AG04449 (cell line): Measurements from ENCODE around the gene CLDN6.
A peak's percentile ranks its signal among the peaks of the same experiment; 100 is the strongest.

ENCODE experiments used
- CTCF ChIA-PET: fragments of 350-600 bp; formaldehyde crosslinking; extraction: SDS; loops from one replicate; lab custom pipeline; 2021; ENCODE audit warnings: antibody characterized with exemption; lab: Yijun Ruan, JAX
- POLR2A ChIA-PET: fragments of 400-600, 350-600 bp; formaldehyde crosslinking; extraction: SDS; loops from one replicate; lab custom pipeline; 2020; ENCODE audit warnings: antibody characterized with exemption, inconsistent platforms; lab: Yijun Ruan, JAX
- DNase-seq: peaks from one replicate; pipeline ENCODE4 v3.0.0-alpha.2; 2010; ENCODE audit warnings: low read depth, low spot score
- H3K4me3 ChIP-seq: 2 replicates; pipeline ENCODE4 v1.5.1; 2011; ENCODE audit warnings: low read depth, mild to moderate bottlenecking, control low read depth, low read length
- TF ChIP-seq, protein P1 (sequence below): IDR thresholded peaks from one replicate; pipeline ENCODE4 v1.5.1; 2011; ENCODE audit warnings: mild to moderate bottlenecking, moderate library complexity, low read length, control low read depth, inconsistent platforms; ENCODE audit not compliant: insufficient read depth; ENCODE audit errors: missing control alignments

Gene CLDN6

DNA sequence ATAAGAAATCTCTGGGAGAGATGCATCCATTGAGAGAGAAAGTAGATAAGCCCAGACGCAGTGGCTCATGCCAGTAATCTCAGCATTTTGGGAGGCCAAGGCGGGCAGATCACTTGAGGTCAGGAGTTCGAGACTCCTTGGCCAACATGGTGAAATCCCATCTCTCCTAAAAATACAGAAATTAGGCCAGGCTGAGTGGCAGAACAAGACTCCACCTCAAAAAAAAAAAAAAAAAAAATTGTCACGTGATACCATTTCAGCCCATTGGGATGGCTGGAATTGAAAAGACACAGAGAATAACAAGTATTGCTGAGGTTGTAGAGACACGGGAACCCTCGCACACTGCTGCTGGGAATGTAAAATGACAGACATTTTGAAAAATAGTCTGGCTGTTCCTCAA is 44.6 kb upstream of the CLDN6 start:
- POLR2A ChIA-PET = no interaction called here
- CTCF ChIA-PET = interaction anchor here (1.4 to 4.6 kb wide), 4 partner anchors 18 to 66 kb away, joined by 3 to 26 read pairs (median 6); no protein-coding TSS in a partner anchor
- no peak overlapping the region for H3K4me3 ChIP-seq
- TF ChIP-seq, protein P1, sequence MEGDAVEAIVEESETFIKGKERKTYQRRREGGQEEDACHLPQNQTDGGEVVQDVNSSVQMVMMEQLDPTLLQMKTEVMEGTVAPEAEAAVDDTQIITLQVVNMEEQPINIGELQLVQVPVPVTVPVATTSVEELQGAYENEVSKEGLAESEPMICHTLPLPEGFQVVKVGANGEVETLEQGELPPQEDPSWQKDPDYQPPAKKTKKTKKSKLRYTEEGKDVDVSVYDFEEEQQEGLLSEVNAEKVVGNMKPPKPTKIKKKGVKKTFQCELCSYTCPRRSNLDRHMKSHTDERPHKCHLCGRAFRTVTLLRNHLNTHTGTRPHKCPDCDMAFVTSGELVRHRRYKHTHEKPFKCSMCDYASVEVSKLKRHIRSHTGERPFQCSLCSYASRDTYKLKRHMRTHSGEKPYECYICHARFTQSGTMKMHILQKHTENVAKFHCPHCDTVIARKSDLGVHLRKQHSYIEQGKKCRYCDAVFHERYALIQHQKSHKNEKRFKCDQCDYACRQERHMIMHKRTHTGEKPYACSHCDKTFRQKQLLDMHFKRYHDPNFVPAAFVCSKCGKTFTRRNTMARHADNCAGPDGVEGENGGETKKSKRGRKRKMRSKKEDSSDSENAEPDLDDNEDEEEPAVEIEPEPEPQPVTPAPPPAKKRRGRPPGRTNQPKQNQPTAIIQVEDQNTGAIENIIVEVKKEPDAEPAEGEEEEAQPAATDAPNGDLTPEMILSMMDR = no peak
- DNase-seq = no peak

DNA sequence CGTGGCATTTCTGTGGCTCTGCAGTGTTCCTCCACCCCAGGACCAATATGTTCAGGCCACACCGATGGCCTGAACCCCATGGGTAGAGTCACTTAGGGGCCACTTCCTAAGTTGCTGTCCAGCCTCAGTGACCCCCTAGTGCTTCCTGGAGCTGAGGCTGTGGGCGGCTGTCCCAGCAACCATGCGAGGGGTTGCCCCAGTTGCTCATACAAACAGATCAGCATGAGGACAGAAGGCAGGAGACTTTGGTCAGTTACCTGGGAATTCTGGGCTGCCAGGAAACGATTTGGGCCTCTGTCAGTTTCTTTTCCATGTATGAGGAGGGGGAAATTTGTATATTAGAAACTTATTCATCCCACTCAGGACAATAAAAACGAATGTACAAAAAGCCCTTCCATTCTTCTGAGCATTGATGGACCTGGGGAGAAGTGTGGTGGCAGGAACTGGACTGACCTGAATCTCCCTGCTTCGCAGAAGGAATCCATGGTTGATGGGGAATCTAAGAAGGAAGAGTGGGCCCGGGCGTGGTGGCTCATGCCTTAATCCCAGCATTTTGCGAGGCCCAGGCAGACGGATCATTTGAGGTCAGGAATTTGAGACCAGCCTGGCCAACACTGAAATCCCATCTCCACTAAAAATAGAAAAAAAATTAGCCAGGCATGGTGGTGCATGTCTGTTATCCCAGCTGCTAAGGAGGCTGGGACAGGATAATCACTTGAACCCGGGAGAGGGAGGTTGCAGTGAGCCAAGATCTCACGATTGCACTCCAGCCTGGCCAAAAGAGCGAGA is 42.5 kb upstream of the CLDN6 start:
- ChIA-PET POLR2A (no interaction called here), CTCF (interaction anchor here (0.9 to 5.0 kb wide), 27 partner anchors 9 to 207 kb away, joined by 3 to 88 read pairs (median 7); partner anchors contain the start of genes HCFC1R1, THOC6, ZNF205 and ZNF213)
- H3K4me3 ChIP-seq = no peak overlapping the region
- TF ChIP-seq, protein P1 = no peak
- no peak for DNase-seq

DNA sequence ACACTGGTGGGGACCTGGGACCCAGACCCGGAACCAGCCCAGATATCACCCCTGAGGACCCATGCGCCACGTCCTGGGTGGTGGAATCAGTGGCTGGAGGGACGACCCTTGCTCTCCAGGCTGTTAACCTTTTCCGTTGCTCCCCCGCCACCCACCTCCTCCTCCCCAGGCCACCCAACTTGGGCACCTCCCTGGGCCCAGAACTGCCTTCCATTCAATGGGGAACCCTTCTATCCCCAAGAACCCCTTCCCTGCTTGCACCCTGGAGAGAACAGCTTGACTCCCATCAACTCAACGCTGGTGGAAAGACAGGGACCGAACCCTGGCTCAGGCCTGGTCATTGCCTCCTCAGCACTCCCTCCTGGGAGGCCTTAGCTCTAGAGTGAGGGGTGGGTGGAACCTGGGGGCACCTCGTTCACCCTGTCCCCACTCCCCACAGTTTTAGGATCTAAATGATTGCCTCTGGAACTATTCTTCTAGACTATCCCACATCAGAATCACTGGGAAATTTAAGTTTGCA is 41.8 kb upstream of the CLDN6 start:
- ChIA-PET CTCF (interaction anchor here (0.7 to 5.0 kb wide), 34 partner anchors 8 to 207 kb away, joined by 3 to 88 read pairs (median 6); partner anchors contain the start of genes HCFC1R1, THOC6, ZNF205 and ZNF213), POLR2A (interaction anchor here (1.7 kb wide), 1 partner anchor 75 kb away, joined by 5 read pairs; the partner anchor contains the start of gene ZNF213)
- H3K4me3 ChIP-seq = peak overlapping the region; percentile 52
- TF ChIP-seq, protein P1 = no peak
- DNase-seq = no peak

DNA sequence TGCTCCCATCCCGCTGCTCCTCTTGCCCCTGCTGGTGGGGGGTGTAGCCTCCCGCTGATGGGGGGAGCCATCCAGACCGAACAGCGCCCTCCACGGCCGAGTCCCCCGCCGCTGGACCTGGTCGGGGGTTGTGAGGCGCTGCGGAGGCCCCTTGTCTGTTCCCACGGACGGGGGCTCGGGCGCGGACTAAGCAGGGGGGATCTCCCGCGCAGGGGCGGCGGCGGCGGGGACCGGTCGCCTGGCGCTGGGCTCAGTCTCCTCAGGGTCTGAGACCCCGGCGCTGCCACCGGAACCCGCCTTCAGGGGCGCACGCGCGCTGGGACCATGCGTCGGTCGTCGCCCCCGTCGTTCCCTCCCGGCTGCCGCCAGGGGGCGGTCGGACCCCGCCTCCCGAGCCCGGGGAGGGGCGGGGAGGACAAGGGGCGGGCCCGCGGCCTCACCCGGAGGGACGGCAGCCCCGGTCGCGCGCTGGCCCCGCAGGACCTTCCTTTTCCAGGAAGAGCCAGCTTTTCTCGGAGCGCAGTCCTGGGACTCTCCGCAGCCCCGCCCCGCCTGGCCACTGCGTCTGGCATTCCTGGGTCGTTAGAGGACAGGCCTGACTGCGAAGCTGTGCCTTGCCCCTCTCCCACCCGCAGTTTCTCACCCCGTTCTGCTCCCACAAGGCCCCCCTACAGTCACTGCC is 41.2 kb upstream of the CLDN6 start:
- ChIA-PET CTCF (interaction anchor here (0.5 to 5.0 kb wide), 46 partner anchors 8 to 208 kb away, joined by 3 to 88 read pairs (median 5); partner anchors contain the start of genes HCFC1R1, THOC6, ZNF205 and ZNF213), POLR2A (interaction anchor here (1.3 to 1.7 kb wide), 2 partner anchors 69 to 76 kb away, joined by 4 to 5 read pairs; partner anchors contain the start of gene ZNF213)
- TF ChIP-seq, protein P1 = peak; percentile 91
- DNase-seq = peak; percentile 16
- H3K4me3 ChIP-seq = peak overlapping the region; percentile 81

DNA sequence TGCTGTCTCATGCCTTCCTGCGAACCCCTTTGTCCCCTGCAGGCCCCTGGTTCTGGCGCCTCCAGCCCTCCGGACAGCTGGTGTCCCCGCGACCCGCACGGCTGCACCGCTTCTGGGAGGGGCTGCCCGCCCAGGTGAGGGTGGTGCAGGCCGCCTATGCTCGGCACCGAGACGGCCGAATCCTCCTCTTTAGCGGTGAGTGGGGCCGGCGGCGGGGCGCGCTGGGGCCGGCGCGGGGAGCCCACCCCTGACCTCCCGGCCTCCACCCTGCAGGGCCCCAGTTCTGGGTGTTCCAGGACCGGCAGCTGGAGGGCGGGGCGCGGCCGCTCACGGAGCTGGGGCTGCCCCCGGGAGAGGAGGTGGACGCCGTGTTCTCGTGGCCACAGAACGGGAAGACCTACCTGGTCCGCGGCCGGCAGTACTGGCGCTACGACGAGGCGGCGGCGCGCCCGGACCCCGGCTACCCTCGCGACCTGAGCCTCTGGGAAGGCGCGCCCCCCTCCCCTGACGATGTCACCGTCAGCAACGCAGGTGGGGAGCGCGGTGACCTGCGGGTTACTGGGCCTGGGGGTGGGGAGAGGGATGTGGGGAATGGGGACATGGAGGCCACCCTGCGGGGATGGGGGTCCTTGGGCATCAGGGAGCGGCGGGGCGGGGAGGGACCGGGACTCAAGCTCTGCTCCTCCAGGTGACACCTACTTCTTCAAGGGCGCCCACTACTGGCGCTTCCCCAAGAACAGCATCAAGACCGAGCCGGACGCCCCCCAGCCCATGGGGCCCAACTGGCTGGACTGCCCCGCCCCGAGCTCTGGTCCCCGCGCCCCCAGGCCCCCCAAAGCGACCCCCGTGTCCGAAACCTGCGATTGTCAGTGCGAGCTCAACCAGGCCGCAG is 40.4 kb upstream of the CLDN6 start:
- POLR2A ChIA-PET = interaction anchor here (1.3 to 1.7 kb wide), 2 partner anchors 70 to 77 kb away, joined by 4 to 5 read pairs; partner anchors contain the start of gene ZNF213
- DNase-seq = no peak

More for the DNA sequence above, 40.4 kb upstream of the CLDN6 start:
- H3K4me3 ChIP-seq = peak overlapping the region; percentile 81
- CTCF ChIA-PET = interaction anchor here (0.7 to 5.0 kb wide), 30 partner anchors 9 to 126 kb away, joined by 3 to 88 read pairs (median 6); partner anchors contain the start of gene ZNF205
- TF ChIP-seq, protein P1 = no peak
